K562 (cell line): ENCODE measurements around the gene ANO2. TPM values are rescaled to one million over a fixed set of nuclear protein-coding genes. Genes with fewer than 3 reads are reported as not detected.

Experiments used
- ARID2 ChIP-seq: fragments of 450-650 bp; IDR thresholded peaks from 2 replicates; pipeline ENCODE4 v1.6.1; 2017; ENCODE audit warnings: antibody characterized with exemption, mild to moderate bottlenecking
- CBX2 ChIP-seq: fragments of 200-600 bp; sonication (generic); IDR thresholded peaks from one replicate; pipeline ENCODE4 v1.6.1; 2012; ENCODE audit warnings: mild to moderate bottlenecking, low read length, inconsistent platforms; ENCODE audit not compliant: insufficient read depth, poor library complexity, severe bottlenecking
- CGGBP1 ChIP-seq: fragments of 250-450 bp; sonication (Bioruptor Pico); IDR thresholded peaks from 2 replicates; pipeline ENCODE4 v1.9.0; 2021; ENCODE audit warnings: mild to moderate bottlenecking
- ELK3 ChIP-seq: fragments of 450-650 bp; formaldehyde crosslinking; IDR thresholded peaks from 2 replicates; pipeline ENCODE4 v1.4.0; 2020; ENCODE audit warnings: mild to moderate bottlenecking
- HDAC6 ChIP-seq: IDR thresholded peaks from 2 replicates; pipeline ENCODE4 v1.6.1; 2012; ENCODE audit warnings: low read depth, mild to moderate bottlenecking, control low read depth, inconsistent platforms, low read length, moderate library complexity
- MEF2A ChIP-seq: IDR thresholded peaks from 2 replicates; pipeline ENCODE4 v1.6.1; 2011; ENCODE audit warnings: low read depth, mild to moderate bottlenecking, low read length, moderate library complexity; ENCODE audit not compliant: control insufficient read depth
- RBM14 ChIP-seq: fragments of 200-400 bp; formaldehyde crosslinking; IDR thresholded peaks from 2 replicates; pipeline ENCODE4 v1.6.1; 2018; ENCODE audit warnings: low read depth, mild to moderate bottlenecking, low read length, moderate library complexity, borderline replicate concordance; ENCODE audit not compliant: insufficient read depth
- SIN3B ChIP-seq: fragments of 450-650 bp; IDR thresholded peaks from 2 replicates; pipeline ENCODE4 v1.6.1; 2017; ENCODE audit warnings: low read depth, mild to moderate bottlenecking, moderate library complexity
- SMARCA4 ChIP-seq: fragments of 450-650 bp; IDR thresholded peaks from 2 replicates; pipeline ENCODE4 v1.6.1; 2016
- SRSF3 ChIP-seq: fragments of 200-400 bp; formaldehyde crosslinking; IDR thresholded peaks from 2 replicates; pipeline ENCODE4 v1.6.1; 2016; ENCODE audit warnings: mild to moderate bottlenecking, low read length, moderate library complexity; ENCODE audit not compliant: insufficient read depth
- TAF9B ChIP-seq: fragments of 450-650 bp; IDR thresholded peaks from 2 replicates; pipeline ENCODE4 v1.6.1; 2018; ENCODE audit warnings: mild to moderate bottlenecking; ENCODE audit not compliant: partially characterized antibody
- TAL1 ChIP-seq: fragments of 450-650 bp; IDR thresholded peaks from 2 replicates; pipeline ENCODE4 v1.6.1; 2016; ENCODE audit warnings: mild to moderate bottlenecking
- TOE1 ChIP-seq, 2 experiments: fragments of 450-650 bp in 1 of 2; sonication (generic) in 1 of 2; formaldehyde crosslinking in 1 of 2; IDR thresholded peaks; 2 replicates each; pipeline versions ENCODE4 v1.7.1 to v1.8.0; 2016 to 2022; ENCODE audit warnings: borderline replicate concordance in 2 of 2, mild to moderate bottlenecking in 2 of 2, antibody characterized with exemption in 1 of 2, inconsistent platforms in 1 of 2, low read depth in 1 of 2, missing genetic modification reagents in 1 of 2, moderate library complexity in 1 of 2
- TRIM24 ChIP-seq, 2 experiments: fragments of 450-650 bp; IDR thresholded peaks; 2 replicates each; pipeline ENCODE4 v1.6.1; 2016
- ZKSCAN1 ChIP-seq: fragments of 150-350 bp; IDR thresholded peaks from 2 replicates; pipeline ENCODE4 v1.6.1; 2016; ENCODE audit warnings: low read depth, low read length
- ZKSCAN3 ChIP-seq: fragments of 250-450 bp; sonication (Bioruptor Pico); IDR thresholded peaks from 2 replicates; pipeline ENCODE4 v1.4.0; 2020
- ZNF436 ChIP-seq: fragments of 250-450, 450-650 bp; sonication (Bioruptor Pico); formaldehyde crosslinking; IDR thresholded peaks from 2 replicates; pipeline ENCODE4 v1.7.0; 2020; ENCODE audit warnings: mild to moderate bottlenecking
- ZNF586 ChIP-seq: fragments of 450-650 bp; formaldehyde crosslinking; conservative IDR thresholded peaks from 2 replicates; pipeline ENCODE4 v1.4.0; 2020; ENCODE audit warnings: mild to moderate bottlenecking, moderate library complexity
- ZNF655 ChIP-seq: fragments of 250-450 bp; sonication (Bioruptor Pico); IDR thresholded peaks from 2 replicates; pipeline ENCODE4 v1.5.0; 2021
- ZNF699 ChIP-seq: fragments of 250-450 bp; sonication (Bioruptor Pico); IDR thresholded peaks from 2 replicates; pipeline ENCODE4 v1.8.0; 2021; ENCODE audit warnings: mild to moderate bottlenecking, moderate library complexity; ENCODE audit not compliant: insufficient replicate concordance
- polyA plus RNA-seq, 8 experiments: library from polyadenylated mRNA; depleted of rRNA in 4 of 8; stranded (reverse) in 5 of 8; unstranded in 3 of 8; fragments of >200 nt; fragmentation: Nextera tagmentation in 2 of 8; fragmentation: Illumina TruSeq in 1 of 8; extraction: Ambion mirVana in 2 of 8; extraction: Trizol in 1 of 8; gene quantifications; 2 replicates each; pipeline versions ENCODE4 v1.2.1 to v1.2.3, GENCODE V29; 2011 to 2014; ENCODE audit warnings: inconsistent platforms in 1 of 8, missing spikeins in 1 of 8
- total RNA-seq, 7 experiments: library from RNA; depleted of rRNA in 6 of 7; stranded (reverse); fragments of >200 nt in 6 of 7; fragmentation: Illumina TruSeq in 2 of 7; extraction: Trizol in 2 of 7; gene quantifications; 2 replicates each; pipeline versions ENCODE4 v1.2.1 to v1.2.3, GENCODE V29; 2011 to 2021; ENCODE audit warnings: low replicate concordance in 1 of 7
- TF ChIP-seq, protein P1 (sequence below): fragments of 250-450 bp; sonication (Bioruptor Pico); IDR thresholded peaks from 2 replicates; pipeline ENCODE4 v1.9.0; 2021; ENCODE audit warnings: mild to moderate bottlenecking, inconsistent platforms
- TF ChIP-seq, protein P2 (sequence below): sonication (generic); formaldehyde crosslinking; IDR thresholded peaks from 2 replicates; pipeline ENCODE4 v1.9.0; 2022; ENCODE audit warnings: mild to moderate bottlenecking, missing genetic modification reagents
- TF ChIP-seq, protein P3 (sequence below): IDR thresholded peaks from 2 replicates; pipeline ENCODE4 v1.6.1; 2016; ENCODE audit warnings: missing genetic modification characterization, missing compliant biosample characterization

The ANO2 gene
- total and polyA plus RNA-seq, 9 of the 15 experiments (the other 6 are each of a cell fraction or from before 2014, with no cell fraction given) = 0.64 TPM; not detected in 8

- TF ChIP-seq ZNF436 (no peak), MEF2A (no peak), ZNF655 (CRISPR knock-in tag) (no peak), SIN3B (no peak), CBX2 (no peak), ZKSCAN1 (no peak), ARID2 (no peak), RBM14 (no peak), SRSF3 (no peak), ZNF586 (CRISPR knock-in tag) (no peak), SMARCA4 (no peak), TRIM24 (IDR thresholded peaks at IDR 0.05) (no peak), ZKSCAN3 (CRISPR knock-in tag) (no peak), HDAC6 (no peak), CGGBP1 (CRISPR knock-in tag) (no peak), ZNF699 (CRISPR knock-in tag) (no peak), TAL1 (peak; percentile 46; the same call in 1 of the 2 replicates), ELK3 (CRISPR knock-in tag) (no peak), TOE1 (IDR thresholded peaks at IDR 0.05; ENCODE audit: borderline replicate concordance) (no peak), TOE1 (CRISPR knock-in tag; IDR thresholded peaks at IDR 0.05; ENCODE audit: borderline replicate concordance, low read depth) (no peak), TAF9B (no peak)
- TF ChIP-seq, protein P1, sequence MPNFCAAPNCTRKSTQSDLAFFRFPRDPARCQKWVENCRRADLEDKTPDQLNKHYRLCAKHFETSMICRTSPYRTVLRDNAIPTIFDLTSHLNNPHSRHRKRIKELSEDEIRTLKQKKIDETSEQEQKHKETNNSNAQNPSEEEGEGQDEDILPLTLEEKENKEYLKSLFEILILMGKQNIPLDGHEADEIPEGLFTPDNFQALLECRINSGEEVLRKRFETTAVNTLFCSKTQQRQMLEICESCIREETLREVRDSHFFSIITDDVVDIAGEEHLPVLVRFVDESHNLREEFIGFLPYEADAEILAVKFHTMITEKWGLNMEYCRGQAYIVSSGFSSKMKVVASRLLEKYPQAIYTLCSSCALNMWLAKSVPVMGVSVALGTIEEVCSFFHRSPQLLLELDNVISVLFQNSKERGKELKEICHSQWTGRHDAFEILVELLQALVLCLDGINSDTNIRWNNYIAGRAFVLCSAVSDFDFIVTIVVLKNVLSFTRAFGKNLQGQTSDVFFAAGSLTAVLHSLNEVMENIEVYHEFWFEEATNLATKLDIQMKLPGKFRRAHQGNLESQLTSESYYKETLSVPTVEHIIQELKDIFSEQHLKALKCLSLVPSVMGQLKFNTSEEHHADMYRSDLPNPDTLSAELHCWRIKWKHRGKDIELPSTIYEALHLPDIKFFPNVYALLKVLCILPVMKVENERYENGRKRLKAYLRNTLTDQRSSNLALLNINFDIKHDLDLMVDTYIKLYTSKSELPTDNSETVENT (CRISPR knock-in tag) = no peak
- TF ChIP-seq, protein P2, sequence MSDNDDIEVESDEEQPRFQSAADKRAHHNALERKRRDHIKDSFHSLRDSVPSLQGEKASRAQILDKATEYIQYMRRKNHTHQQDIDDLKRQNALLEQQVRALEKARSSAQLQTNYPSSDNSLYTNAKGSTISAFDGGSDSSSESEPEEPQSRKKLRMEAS (CRISPR knock-in tag) = no peak
- TF ChIP-seq, protein P3, sequence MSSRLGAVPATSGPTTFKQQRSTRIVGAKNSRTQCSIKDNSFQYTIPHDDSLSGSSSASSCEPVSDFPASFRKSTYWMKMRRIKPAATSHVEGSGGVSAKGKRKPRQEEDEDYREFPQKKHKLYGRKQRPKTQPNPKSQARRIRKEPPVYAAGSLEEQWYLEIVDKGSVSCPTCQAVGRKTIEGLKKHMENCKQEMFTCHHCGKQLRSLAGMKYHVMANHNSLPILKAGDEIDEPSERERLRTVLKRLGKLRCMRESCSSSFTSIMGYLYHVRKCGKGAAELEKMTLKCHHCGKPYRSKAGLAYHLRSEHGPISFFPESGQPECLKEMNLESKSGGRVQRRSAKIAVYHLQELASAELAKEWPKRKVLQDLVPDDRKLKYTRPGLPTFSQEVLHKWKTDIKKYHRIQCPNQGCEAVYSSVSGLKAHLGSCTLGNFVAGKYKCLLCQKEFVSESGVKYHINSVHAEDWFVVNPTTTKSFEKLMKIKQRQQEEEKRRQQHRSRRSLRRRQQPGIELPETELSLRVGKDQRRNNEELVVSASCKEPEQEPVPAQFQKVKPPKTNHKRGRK (tag) = no peak
Measured at GRCh38 chr12:5723711-5724252, 221.3 kb downstream of the ANO2 start (continued).
